Measurements from ENCODE around the gene PDP2.
A peak's percentile ranks its signal among the peaks of the same experiment; 100 is the strongest.

PDP2 gene

GRCh38 chr16:66904428-66904845 lies 24.1 kb downstream of the PDP2 start:
- no peak for DNase-seq

GRCh38 chr16:66904846-66905632 lies 24.7 kb downstream of the PDP2 start:
- no peak for DNase-seq

GRCh38 chr16:66905633-66906539 lies 25.6 kb downstream of the PDP2 start:
- DNase-seq: no peak

- DNase-seq: no peak
Measured at GRCh38 chr16:66906916-66907836, 26.9 kb downstream of the PDP2 start.

- no peak for DNase-seq
Measured at GRCh38 chr16:66908116-66908515, 27.8 kb downstream of the PDP2 start.

GRCh38 chr16:66908762-66909559 lies 28.6 kb downstream of the PDP2 start:
- no peak for DNase-seq

GRCh38 chr16:66910175-66910940 lies 30.0 kb downstream of the PDP2 start:
- no peak for DNase-seq

- DNase-seq: peak in 3 of 4 experiments; percentile 11 to 20 (median 13)
Measured at GRCh38 chr16:66911112-66911511, 30.8 kb downstream of the PDP2 start.

- DNase-seq: no peak
Measured at GRCh38 chr16:66911801-66912200, 31.5 kb downstream of the PDP2 start.

GRCh38 chr16:66913081-66913480 lies 32.8 kb downstream of the PDP2 start:
- DNase-seq: no peak

GRCh38 chr16:66913711-66914110 lies 33.4 kb downstream of the PDP2 start:
- DNase-seq: no peak

- no peak for DNase-seq
Measured at GRCh38 chr16:66914541-66914940, 34.2 kb downstream of the PDP2 start.

- DNase-seq: no peak
Measured at GRCh38 chr16:66915041-66915440, 34.7 kb downstream of the PDP2 start.

GRCh38 chr16:66916518-66916917 lies 36.2 kb downstream of the PDP2 start:
- DNase-seq: no peak

GRCh38 chr16:66917741-66918140 lies 37.4 kb downstream of the PDP2 start:
- DNase-seq: no peak

GRCh38 chr16:66918355-66918754 lies 38.0 kb downstream of the PDP2 start:
- DNase-seq: no peak

- no peak for DNase-seq
Measured at GRCh38 chr16:66918803-66919568, 38.7 kb downstream of the PDP2 start, which contains the start of gene CDH16. Gene CDH16 (minus strand): TSS chr16:66918885. CDS start chr16:66918065, 820 bp downstream.

GRCh38 chr16:66919569-66920298 lies 39.4 kb downstream of the PDP2 start:
- DNase-seq: no peak

GRCh38 chr16:66920299-66920590 lies 39.9 kb downstream of the PDP2 start:
- no peak for DNase-seq
